Cardiac fibroblast (primary cell): ENCODE results near the gene PPP1R14C.

ENCODE experiments used
- DNase-seq, 2 donors: peaks; one replicate each; pipeline versions ENCODE4 v3.0.0 to v3.0.0-alpha.2; 2010; ENCODE audit warnings: low read depth in 2 of 2
- H3K4me3 ChIP-seq, 2 donors: replicated peaks in 1 of 2; 1 replicate in 1 of 2; 2 replicates in 1 of 2; pipeline ENCODE4 v1.5.1; 2011; ENCODE audit warnings: low read depth in 2 of 2, low read length in 2 of 2, mild to moderate bottlenecking in 2 of 2, moderate library complexity in 1 of 2
- TF ChIP-seq, protein P1 (sequence below): IDR thresholded peaks from one replicate; pipeline ENCODE4 v1.5.1; 2011; ENCODE audit warnings: low read depth, mild to moderate bottlenecking, low read length, inconsistent platforms

The PPP1R14C gene

DNA sequence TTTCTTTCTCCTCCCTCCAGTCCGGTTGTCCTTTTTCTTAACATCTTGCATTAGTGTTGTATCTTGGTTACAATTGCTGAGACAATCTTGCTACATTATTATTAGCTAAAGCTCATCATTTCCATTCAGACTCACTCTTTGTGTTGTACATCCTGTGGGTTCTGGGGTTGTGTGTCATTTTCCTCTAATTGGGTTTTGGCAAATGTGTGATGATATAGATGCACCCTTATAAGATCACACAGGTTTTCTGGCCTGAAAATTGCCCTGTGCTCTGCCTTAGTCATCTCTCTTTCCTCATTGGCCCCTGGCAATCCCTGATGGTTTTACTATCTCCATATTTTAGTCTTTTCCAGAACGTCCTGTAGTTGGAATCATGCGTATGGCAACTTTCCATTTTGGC, 60.1 kb downstream of the PPP1R14C start:
- TF ChIP-seq, protein P1, sequence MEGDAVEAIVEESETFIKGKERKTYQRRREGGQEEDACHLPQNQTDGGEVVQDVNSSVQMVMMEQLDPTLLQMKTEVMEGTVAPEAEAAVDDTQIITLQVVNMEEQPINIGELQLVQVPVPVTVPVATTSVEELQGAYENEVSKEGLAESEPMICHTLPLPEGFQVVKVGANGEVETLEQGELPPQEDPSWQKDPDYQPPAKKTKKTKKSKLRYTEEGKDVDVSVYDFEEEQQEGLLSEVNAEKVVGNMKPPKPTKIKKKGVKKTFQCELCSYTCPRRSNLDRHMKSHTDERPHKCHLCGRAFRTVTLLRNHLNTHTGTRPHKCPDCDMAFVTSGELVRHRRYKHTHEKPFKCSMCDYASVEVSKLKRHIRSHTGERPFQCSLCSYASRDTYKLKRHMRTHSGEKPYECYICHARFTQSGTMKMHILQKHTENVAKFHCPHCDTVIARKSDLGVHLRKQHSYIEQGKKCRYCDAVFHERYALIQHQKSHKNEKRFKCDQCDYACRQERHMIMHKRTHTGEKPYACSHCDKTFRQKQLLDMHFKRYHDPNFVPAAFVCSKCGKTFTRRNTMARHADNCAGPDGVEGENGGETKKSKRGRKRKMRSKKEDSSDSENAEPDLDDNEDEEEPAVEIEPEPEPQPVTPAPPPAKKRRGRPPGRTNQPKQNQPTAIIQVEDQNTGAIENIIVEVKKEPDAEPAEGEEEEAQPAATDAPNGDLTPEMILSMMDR = no peak
- no peak for DNase-seq
- no peak overlapping the region for H3K4me3 ChIP-seq

DNA sequence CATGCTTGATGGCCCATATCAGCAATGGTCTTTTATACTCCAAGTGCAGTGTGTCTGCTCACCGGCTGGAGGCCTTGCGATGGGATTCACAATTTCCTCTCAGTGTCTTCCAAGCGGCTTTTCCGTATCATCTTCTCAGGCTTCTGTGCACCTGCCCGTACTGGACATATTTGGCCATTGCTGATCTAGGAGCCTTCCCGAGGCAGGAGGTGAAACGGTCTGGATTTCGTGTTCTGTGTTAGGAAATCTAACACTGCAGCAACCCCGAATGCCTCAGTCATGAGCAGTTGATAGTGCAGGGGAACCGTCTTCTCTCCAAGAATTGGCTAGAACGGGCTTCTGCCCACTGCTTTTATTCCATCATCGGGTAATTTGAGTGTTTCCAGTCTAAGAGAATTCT, 60.5 kb downstream of the PPP1R14C start:
- H3K4me3 ChIP-seq = no peak overlapping the region
- TF ChIP-seq, protein P1 = no peak
- DNase-seq = no peak

DNA sequence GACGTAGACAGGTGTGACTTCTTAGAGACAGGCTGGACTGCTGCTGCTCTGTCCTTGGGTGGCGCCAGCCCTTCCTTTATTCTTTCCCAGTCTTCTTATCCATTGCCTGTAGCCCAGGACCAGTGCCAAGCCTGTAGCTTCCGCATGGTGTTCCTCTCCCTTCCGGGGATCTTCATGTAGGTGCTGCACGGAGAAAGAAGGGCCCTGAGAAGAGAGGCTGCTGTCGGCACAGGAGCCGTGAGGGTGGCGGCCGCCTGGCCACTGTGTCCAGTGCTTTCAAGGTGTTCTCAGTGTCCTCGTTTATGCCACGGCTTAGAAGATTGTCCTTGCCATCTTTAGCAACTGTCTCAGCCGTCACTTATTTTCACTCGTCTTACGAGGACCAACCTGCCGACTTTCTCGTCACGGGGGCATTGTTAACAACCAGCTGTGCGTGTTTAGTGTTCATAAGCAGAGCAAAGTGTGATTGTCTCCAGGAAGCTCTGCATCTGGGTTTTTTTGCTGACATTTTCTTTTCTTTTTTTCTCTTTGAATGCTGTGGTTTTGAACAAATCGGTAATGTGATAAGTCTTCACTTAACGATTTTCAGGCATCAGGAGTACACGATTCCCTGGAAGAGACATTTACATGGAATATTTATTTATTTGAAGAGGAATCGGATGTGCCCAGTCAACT, 61.2 kb downstream of the PPP1R14C start:
- H3K4me3 ChIP-seq = no peak overlapping the region
- no peak for DNase-seq
- TF ChIP-seq, protein P1 = no peak

DNA sequence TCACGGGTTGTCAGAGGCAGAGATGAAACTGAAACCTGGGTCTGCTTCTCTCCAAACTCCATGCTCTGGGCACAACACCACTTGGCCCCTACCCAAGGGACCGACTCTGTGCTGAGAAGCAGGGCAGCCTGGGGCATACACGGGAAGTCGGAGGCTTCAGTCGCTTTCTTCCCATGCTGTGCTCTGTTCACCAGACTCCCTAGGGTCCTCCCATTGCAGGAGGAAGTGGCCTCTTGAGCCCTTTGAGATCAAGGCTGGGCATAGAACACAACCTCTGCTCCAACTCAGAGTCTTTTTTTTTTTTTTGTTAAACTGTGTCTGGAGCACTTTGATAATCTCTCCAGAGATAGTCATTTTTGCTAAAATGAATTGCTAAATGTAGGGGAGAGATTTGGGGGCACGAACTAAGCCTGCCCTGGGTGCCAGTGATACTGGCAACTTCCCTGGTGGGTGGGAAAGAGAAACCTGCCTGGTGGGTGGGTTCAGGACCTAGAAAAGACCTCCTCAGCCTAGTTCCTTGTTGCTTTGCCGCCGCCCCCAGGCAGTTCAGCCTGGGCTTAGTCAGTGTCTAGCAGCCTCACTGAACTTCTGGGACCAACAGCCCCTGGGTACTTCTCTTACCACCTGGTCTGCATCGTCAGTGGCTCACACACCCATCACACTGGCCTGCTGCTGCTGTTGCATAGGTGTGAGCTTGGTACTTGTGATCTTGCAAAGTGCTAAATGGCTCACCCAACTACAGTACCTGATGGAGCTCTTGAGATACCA, 62.0 kb downstream of the PPP1R14C start:
- no peak for DNase-seq
- TF ChIP-seq, protein P1 = no peak
- H3K4me3 ChIP-seq = no peak overlapping the region

DNA sequence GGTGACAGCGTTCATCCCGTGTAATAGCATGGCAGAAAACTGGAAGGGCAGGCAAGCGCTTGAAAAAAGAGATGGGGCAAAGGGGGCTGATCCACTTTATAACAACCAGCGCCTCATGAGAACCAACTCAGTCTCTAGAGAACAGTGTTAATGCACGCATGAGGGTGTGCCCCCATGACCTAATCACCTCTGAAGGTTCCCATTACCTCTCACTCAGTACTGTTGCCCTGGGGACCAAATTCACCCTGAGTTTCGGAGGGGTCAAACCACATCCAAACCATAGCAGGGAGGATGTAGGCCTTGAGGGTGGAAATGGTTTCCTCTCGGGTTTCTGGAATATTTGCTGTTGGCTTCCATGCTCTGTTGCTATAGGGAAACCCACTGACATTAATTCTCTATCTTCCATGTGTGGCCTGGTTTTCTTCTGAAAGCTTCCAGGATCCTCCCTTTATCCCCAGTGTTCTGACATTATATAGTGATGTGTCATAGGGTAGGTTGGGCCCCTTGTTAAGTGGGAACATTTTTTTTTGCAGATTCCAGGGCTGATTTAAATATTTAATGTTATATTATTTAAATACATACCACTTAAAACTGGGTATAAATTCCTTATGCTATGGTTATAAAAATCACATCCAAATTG, 65.2 kb downstream of the PPP1R14C start:
- no peak overlapping the region for H3K4me3 ChIP-seq
- TF ChIP-seq, protein P1 = no peak
- peak in 1 of 2 donors; percentile 7 for DNase-seq

DNA sequence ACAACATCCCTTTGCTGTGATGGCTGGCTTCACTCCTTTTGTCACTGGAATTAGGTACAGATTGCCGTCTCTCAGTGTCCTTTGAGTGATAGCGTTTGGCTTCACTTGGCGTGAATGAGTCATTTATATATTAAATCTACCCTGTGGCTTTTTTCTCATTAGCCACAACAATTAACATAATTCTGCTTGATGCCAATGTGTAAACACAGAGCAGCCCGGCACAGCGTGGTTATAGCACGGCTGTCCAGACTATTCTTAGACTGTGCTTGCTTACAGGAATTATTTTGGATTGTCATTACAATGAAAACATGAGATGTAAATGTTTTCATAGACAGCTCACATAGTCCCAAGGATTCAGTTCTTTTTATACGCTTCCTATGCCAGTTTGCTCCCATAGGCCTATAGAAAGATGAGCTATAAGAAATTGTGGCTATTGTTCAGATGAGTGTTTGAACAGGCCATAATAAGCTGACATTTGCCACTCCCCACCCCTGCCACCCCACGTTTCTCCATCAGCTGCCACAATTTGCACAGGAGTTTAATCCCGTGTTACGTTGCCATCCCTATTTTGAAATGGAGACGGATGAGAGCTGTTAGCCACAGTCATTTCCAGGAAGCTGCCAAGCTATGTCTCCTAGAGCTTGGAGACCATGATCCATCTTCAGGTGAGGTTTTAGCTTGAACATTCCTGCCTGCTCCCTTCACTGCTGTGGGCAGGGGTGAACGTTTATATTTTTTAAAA, 65.9 kb downstream of the PPP1R14C start:
- TF ChIP-seq, protein P1 = no peak
- DNase-seq = no peak

More for the DNA sequence above, 65.9 kb downstream of the PPP1R14C start:
- no peak overlapping the region for H3K4me3 ChIP-seq
